ENCODE measurements around the gene HYCC1. TPM values are rescaled to one million over a fixed set of nuclear protein-coding genes. Genes with fewer than 3 reads are reported as not detected.
"Not testable (repeated sequence)": the region's sequence is repeated elsewhere in the genome, so short reads cannot be mapped to it uniquely, and the experiment has no call there.

The HYCC1 gene
- total RNA-seq, 1 donor, result 69.1 TPM

DNA sequence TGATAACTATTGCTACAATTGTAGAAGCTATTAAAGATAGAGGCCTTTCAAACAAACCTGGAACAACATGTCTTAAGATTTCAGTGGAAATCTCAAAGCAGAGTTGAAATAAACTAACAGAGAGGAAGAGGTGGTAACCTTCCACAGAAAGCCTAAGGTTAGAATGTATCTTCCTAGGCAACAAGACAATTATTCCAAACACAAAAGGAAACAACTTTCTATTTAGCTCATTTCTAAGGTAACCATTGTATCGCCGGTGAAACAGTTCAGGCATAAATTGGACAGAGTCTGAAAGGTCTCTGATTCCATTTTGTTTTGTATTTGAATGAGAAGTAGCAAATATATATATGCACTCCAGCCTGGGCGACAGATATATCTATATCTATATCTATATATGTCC, 30.7 kb upstream of the HYCC1 start:
- no peak overlapping the region for H3K4me3 ChIP-seq (ENCODE audit: low read depth, low read length)
- DNase-seq (ENCODE audit: low read depth), result no peak
- TF ChIP-seq, protein P1, sequence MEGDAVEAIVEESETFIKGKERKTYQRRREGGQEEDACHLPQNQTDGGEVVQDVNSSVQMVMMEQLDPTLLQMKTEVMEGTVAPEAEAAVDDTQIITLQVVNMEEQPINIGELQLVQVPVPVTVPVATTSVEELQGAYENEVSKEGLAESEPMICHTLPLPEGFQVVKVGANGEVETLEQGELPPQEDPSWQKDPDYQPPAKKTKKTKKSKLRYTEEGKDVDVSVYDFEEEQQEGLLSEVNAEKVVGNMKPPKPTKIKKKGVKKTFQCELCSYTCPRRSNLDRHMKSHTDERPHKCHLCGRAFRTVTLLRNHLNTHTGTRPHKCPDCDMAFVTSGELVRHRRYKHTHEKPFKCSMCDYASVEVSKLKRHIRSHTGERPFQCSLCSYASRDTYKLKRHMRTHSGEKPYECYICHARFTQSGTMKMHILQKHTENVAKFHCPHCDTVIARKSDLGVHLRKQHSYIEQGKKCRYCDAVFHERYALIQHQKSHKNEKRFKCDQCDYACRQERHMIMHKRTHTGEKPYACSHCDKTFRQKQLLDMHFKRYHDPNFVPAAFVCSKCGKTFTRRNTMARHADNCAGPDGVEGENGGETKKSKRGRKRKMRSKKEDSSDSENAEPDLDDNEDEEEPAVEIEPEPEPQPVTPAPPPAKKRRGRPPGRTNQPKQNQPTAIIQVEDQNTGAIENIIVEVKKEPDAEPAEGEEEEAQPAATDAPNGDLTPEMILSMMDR (IDR thresholded peaks at IDR 0.05; ENCODE audit: insufficient read depth, low read depth, low read length), result no peak

- TF ChIP-seq, protein P1 (IDR thresholded peaks at IDR 0.05; ENCODE audit: insufficient read depth, low read depth, low read length), result no peak
- DNase-seq (ENCODE audit: low read depth), result no peak
- H3K4me3 ChIP-seq (ENCODE audit: low read depth, low read length), result no peak overlapping the region
These were observed 29.5 kb upstream of the HYCC1 start for GRCh38 chr7:23043441-23043840.

GRCh38 chr7:23039674-23040073, 25.7 kb upstream of the HYCC1 start:
- not testable (repeated sequence) for DNase-seq (ENCODE audit: low read depth); H3K4me3 ChIP-seq (ENCODE audit: low read depth, low read length)

DNA sequence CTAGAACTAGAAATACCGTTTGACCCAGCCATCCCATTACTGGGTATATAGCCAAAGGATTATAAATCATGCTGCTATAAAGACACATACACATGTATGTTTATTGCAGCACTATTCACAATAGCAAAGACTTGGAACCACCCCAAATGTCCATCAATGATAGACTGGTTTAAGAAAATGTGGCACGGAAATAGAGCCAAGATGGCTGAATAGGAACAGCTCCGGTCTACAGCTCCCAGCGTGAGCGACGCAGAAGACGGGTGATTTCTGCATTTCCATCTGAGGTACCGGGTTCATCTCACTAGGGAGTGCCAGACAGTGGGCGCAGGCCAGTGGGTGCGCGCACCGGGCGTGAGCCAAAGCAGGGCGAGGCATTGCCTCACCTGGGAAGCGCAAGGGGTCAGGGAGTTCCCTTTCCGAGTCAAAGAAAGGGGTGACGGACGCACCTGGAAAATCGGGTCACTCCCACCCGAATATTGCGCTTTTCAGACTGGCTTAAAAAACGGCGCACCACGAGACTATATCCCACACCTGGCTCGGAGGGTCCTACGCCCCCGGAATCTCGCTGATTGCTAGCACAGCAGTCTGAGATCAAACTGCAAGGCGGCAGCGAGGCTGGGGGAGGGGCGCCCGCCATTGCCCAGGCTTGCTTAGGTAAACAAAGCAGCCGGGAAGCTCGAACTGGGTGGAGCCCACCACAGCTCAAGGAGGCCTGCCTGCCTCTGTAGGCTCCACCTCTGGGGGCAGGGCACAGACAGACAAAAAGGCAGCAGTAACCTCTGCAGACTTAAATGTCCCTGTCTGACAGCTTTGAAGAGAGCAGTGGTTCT, 21.8 kb upstream of the HYCC1 start:
- H3K4me3 ChIP-seq (ENCODE audit: low read depth, low read length), result peak overlapping the region; percentile 47
- not testable (repeated sequence) for DNase-seq (ENCODE audit: low read depth)

DNA sequence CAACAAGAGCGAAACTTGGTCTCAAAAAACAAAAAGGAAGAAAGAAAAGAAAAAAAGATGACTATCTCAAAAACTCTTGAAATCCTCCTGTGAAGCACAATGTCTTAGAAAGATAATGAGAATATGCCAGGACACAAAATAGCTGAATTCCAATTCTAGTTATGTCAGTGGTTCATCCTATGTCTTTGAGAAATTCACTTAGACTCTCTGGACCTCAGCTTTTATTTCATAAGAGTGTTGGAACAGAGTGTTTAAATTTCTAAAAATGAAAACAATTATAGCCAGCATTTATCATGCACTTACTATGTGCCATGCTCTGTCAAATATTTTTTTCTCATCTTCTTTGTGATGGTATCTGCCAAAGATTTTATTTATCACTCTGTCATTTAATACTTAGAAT, 13.3 kb upstream of the HYCC1 start:
- no peak overlapping the region for H3K4me3 ChIP-seq (ENCODE audit: low read depth, low read length)
- TF ChIP-seq, protein P1 (IDR thresholded peaks at IDR 0.05; ENCODE audit: insufficient read depth, low read depth, low read length), result no peak
- no peak for DNase-seq (ENCODE audit: low read depth)

DNA sequence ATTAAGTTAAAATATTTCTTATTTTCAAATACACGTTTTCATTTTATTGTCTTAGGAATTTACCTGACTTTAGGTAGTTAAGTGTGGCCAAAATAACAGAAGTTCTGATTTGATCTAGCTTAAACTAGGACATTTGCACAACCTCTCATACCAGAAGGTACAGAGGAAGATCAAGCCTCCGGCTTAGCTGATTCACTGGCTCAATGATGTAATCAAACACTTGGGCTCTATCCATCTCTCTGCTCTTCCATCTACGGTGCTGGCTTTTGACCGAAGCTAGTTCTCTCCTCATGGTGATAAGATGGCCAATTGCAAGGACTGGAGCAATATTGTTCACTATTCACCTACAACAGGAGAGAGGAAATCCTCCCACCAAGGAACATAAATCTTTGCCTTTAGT, 12.2 kb upstream of the HYCC1 start:
- no peak overlapping the region for H3K4me3 ChIP-seq (ENCODE audit: low read depth, low read length)
- TF ChIP-seq, protein P1 (IDR thresholded peaks at IDR 0.05; ENCODE audit: insufficient read depth, low read depth, low read length), result no peak
- DNase-seq (ENCODE audit: low read depth), result peak; percentile 21

GRCh38 chr7:23024454-23024853, 10.5 kb upstream of the HYCC1 start:
- H3K4me3 ChIP-seq (ENCODE audit: low read depth, low read length), result no peak overlapping the region
- TF ChIP-seq, protein P1 (IDR thresholded peaks at IDR 0.05; ENCODE audit: insufficient read depth, low read depth, low read length), result no peak
- no peak for DNase-seq (ENCODE audit: low read depth)

GRCh38 chr7:23022851-23023250, 8.9 kb upstream of the HYCC1 start:
- H3K4me3 ChIP-seq (ENCODE audit: low read depth, low read length), result no peak overlapping the region
- TF ChIP-seq, protein P1 (IDR thresholded peaks at IDR 0.05; ENCODE audit: insufficient read depth, low read depth, low read length), result no peak
- DNase-seq (ENCODE audit: low read depth), result no peak
